ENCODE results near the gene RNF31. TPM values are rescaled to one million over a fixed set of nuclear protein-coding genes. Genes with fewer than 3 reads are reported as not detected.

RNF31 gene
- total and polyA plus RNA-seq, 2 of the 13 experiments (the other 11 are each of a cell fraction or from before 2014, with no cell fraction given) = 48.2 to 86.8 TPM

GRCh38 chr14:24196071-24197055 lies 49.1 kb downstream of the RNF31 start:
- H3K27ac ChIP-seq (ENCODE audit: extremely low read length, insufficient read depth, low read length) = peak overlapping the region; percentile 84
- no peaks in the 10 kb centered on the region for H3K9me3 ChIP-seq (ENCODE audit: low read length)
- POLR2A ChIA-PET = interaction anchor here (0.9 to 4.3 kb wide), 40 partner anchors 9 to 1189 kb away, joined by 3 to 230 read pairs (median 6); partner anchors contain the start of genes CARMIL3, CHMP4A, CIDEB and DCAF11
- H3K36me3 ChIP-seq (replicated peaks in 1 of 2; ENCODE audit: control insufficient read depth in 1 of 2, insufficient read depth in 2 of 2, low read length in 2 of 2) = peaks cover 15 to 20% of the 10 kb centered on the region in 2 experiments; a peak in 4 of 5 replicates
- ATAC-seq = peak; percentile 56
- WGBS (ENCODE audit: low lambda C conversion rate) = 31% methylated on average over 33 of the region's 33 CpGs
- peak; percentile 55 for FAIRE-seq
- H3K4me3 ChIP-seq (replicated peaks in 1 of 3; ENCODE audit: insufficient read depth in 1 of 3, low read depth in 2 of 3, low read length in 3 of 3) = peak overlapping the region; percentile 79 to 91 (median 85)
- intact Hi-C loops (cut with micrococcal nuclease; ENCODE audit: unreplicated experiment) = loop anchor here (1.0 kb wide), 1 partner anchor 17 kb away; the partner anchor contains the start of gene CHMP4A
- DNase-seq (ENCODE audit: low spot score) = peak; percentile 67
- peaks cover 65% of the 10 kb centered on the region for H3K4me1 ChIP-seq (ENCODE audit: insufficient read depth, low read length)
- H4K20me1 ChIP-seq (ENCODE audit: insufficient read depth, low read length) = no peaks in the 10 kb centered on the region
- peak overlapping the region; percentile 99 for H3K4me2 ChIP-seq (ENCODE audit: low read depth, low read length)
- H2AFZ ChIP-seq (ENCODE audit: low read length) = no peak overlapping the region
- CTCF ChIA-PET (ENCODE audit: low intra/inter-chr PET ratio, low total read pairs) = interaction anchor here (0.8 to 0.9 kb wide), 2 partner anchors 46 to 75 kb away, joined by 3 to 4 read pairs; partner anchors contain the start of genes RABGGTA and TINF2
- no peaks in the 10 kb centered on the region; a peak in 1 of 5 replicates for H3K27me3 ChIP-seq (ENCODE audit: control insufficient read depth in 1 of 2, insufficient read depth in 2 of 2, low read length in 2 of 2)
- peak overlapping the region; percentile 97 for H3K9ac ChIP-seq (ENCODE audit: insufficient read depth, low read depth, low read length)
- H3K79me2 ChIP-seq (ENCODE audit: insufficient read depth, low read length) = peaks cover 43% of the 10 kb centered on the region
- in situ Hi-C loops (cut with HindIII; ENCODE audit: extremely low pct_ligation_motif_present, low pct_unique_long_range_greater_than_20kb) = no loop called here
- BruUV-seq (replicated peaks) = TSS peak; percentile 85
- no peak; the same call in 1 of the 2 replicates for TF ChIP-seq ZNF674 (CRISPR knock-in tag; IDR thresholded peaks at IDR 0.05; ENCODE audit: low read depth)
- TF ChIP-seq BRCA1 (CRISPR knock-in tag; IDR thresholded peaks at IDR 0.05) = no peak; the same call in 1 of the 2 replicates
- no peak; the same call in 1 of the 2 replicates for TF ChIP-seq FOXK2 (IDR thresholded peaks at IDR 0.05)
- TF ChIP-seq ZSCAN20 (CRISPR knock-in tag; IDR thresholded peaks at IDR 0.05; ENCODE audit: borderline replicate concordance) = peak; percentile 29; the same call in 1 of the 2 replicates
- TF ChIP-seq YEATS4 (CRISPR knock-in tag; IDR thresholded peaks at IDR 0.05; ENCODE audit: borderline replicate concordance) = no peak
- no peak for TF ChIP-seq ZNF432 (CRISPR knock-in tag; IDR thresholded peaks at IDR 0.05; ENCODE audit: borderline replicate concordance)
- no peak for TF ChIP-seq MED13 (CRISPR knock-in tag; IDR thresholded peaks at IDR 0.05)
- no peak for TF ChIP-seq MEIS1 (CRISPR knock-in tag; IDR thresholded peaks at IDR 0.05; ENCODE audit: borderline replicate concordance)
- 0 out of 2 replicates have a peak, but pooled peaks have one; percentile 21 for TF ChIP-seq FUBP1 (CRISPR knock-in tag; IDR thresholded peaks at IDR 0.05; ENCODE audit: borderline replicate concordance)
- TF ChIP-seq MATR3 (CRISPR knock-in tag; IDR thresholded peaks at IDR 0.05) = 0 out of 2 replicates have a peak, but pooled peaks have one; percentile 15
- peak; percentile 54; the same call in 1 of the 2 replicates for TF ChIP-seq ELF1 (CRISPR knock-in tag; IDR thresholded peaks at IDR 0.05)
- TF ChIP-seq PAX8 (CRISPR knock-in tag; IDR thresholded peaks at IDR 0.05; ENCODE audit: borderline replicate concordance) = no peak
- TF ChIP-seq ZNF264 (CRISPR knock-in tag; IDR thresholded peaks at IDR 0.05) = peak; percentile 74; the same call in 1 of the 2 replicates
- no peak for TF ChIP-seq ZNF251 (CRISPR knock-in tag; IDR thresholded peaks at IDR 0.05)

Measured in HepG2 (cell line).